BLaER1 treated with 17β-estradiol and CSF1 and Interleukin-3, amounts not matched to agents 10 nM and 100 nM (cell line): ENCODE measurements around the gene C22orf15.
A peak's percentile ranks its signal among the peaks of the same experiment; 100 is the strongest.

Source experiments
- H3K27ac ChIP-seq, 11 experiments: shearing (Covaris generic); formaldehyde crosslinking; 2 replicates each; pipeline ENCODE4 v1.8.1; 2022
- H3K27me3 ChIP-seq, 11 experiments: shearing (Covaris generic); formaldehyde crosslinking; 2 replicates each; pipeline ENCODE4 v1.8.1; 2022
- H3K36me3 ChIP-seq, 11 experiments: shearing (Covaris generic); formaldehyde crosslinking; 2 replicates each; pipeline ENCODE4 v1.8.1; 2022
- H3K4me1 ChIP-seq, 10 experiments: shearing (Covaris generic); formaldehyde crosslinking; 2 replicates each; pipeline ENCODE4 v1.8.1; 2022
- H3K4me2 ChIP-seq, 11 experiments: shearing (Covaris generic); formaldehyde crosslinking; 2 replicates each; pipeline ENCODE4 v1.8.1; 2022
- H3K4me3 ChIP-seq, 10 experiments: shearing (Covaris generic); formaldehyde crosslinking; 2 replicates each; pipeline ENCODE4 v1.8.1; 2022
- H3K9ac ChIP-seq, 11 experiments: shearing (Covaris generic); formaldehyde crosslinking; 2 replicates each; pipeline ENCODE4 v1.8.1; 2022
- H3K9me3 ChIP-seq, 11 experiments: shearing (Covaris generic); formaldehyde crosslinking; replicated peaks in 1 of 11; 2 replicates each; pipeline ENCODE4 v1.8.1; 2022
- H4K20me1 ChIP-seq, 11 experiments: shearing (Covaris generic); formaldehyde crosslinking; 2 replicates each; pipeline ENCODE4 v1.8.1; 2022
- Cebpa-rat ChIP-seq, 11 experiments: shearing (Covaris generic); IDR thresholded peaks; 2 replicates each; pipeline ENCODE4 v1.8.1; 2022

C22orf15 gene

GRCh38 chr22:23784215-23784732 lies 21.5 kb downstream of the C22orf15 start:
- TF ChIP-seq Cebpa-rat (IDR thresholded peaks at IDR 0.05), result no peak
- Histone ChIP-seq H3K9ac (peak overlapping the region in 10 of 11 experiments; percentile 2 to 68 (median 58); a peak in 18 of 22 replicates), H3K9me3 (no peaks in the 10 kb centered on the region), H3K4me2 (peak overlapping the region; percentile 59 to 96 (median 86)), H4K20me1 (peaks cover 18 to 20% (median 20%) of the 10 kb centered on the region in 11 experiments; a peak in 21 of 22 replicates), H3K4me1 (peaks cover 44 to 77% (median 74%) of the 10 kb centered on the region in 10 experiments), H3K27me3 (no peaks in the 10 kb centered on the region), H3K27ac (peak overlapping the region in 9 of 11 experiments; percentile 38 to 98 (median 70); a peak in 18 of 22 replicates), H3K36me3 (peaks cover 0 to 54% (median 27%) of the 10 kb centered on the region in 11 experiments; a peak in 16 of 22 replicates), H3K4me3 (peak overlapping the region in 3 of 10 experiments; percentile 23 to 31 (median 25); a peak in 6 of 20 replicates)

- peak overlapping the region; percentile 86 to 96 (median 92) for H3K4me2 ChIP-seq
- H4K20me1 ChIP-seq, result peaks cover 38 to 40% (median 40%) of the 10 kb centered on the region in 11 experiments; a peak in 21 of 22 replicates
- peaks cover 1 to 53% (median 32%) of the 10 kb centered on the region in 11 experiments for H3K36me3 ChIP-seq
- no peaks in the 10 kb centered on the region for H3K27me3 ChIP-seq
- H3K27ac ChIP-seq, result peak overlapping the region; percentile 97 to 100 (median 100)
- H3K4me1 ChIP-seq, result peaks cover 54 to 92% (median 89%) of the 10 kb centered on the region in 10 experiments
- no peaks in the 10 kb centered on the region for H3K9me3 ChIP-seq
- peak overlapping the region; percentile 69 to 89 (median 82) for H3K4me3 ChIP-seq
- H3K9ac ChIP-seq, result peak overlapping the region; percentile 96 to 100 (median 99)
- TF ChIP-seq Cebpa-rat (IDR thresholded peaks at IDR 0.05), result no peak
These were observed 23.5 kb downstream of the C22orf15 start for GRCh38 chr22:23786261-23786710.

GRCh38 chr22:23786752-23787599 lies 24.2 kb downstream of the C22orf15 start, which contains the start of gene SMARCB1:
Gene SMARCB1 (plus strand): TSS chr22:23786966. CDS start chr22:23787170, 204 bp downstream.
- peaks cover 8 to 53% (median 36%) of the 10 kb centered on the region in 11 experiments for H3K36me3 ChIP-seq
- H3K9me3 ChIP-seq, result no peaks in the 10 kb centered on the region
- no peaks in the 10 kb centered on the region for H3K27me3 ChIP-seq
- peak within 1 kb of the TSS; percentile 97 to 100 (median 100) for H3K27ac ChIP-seq
- H3K4me3 ChIP-seq, result peak within 1 kb of the TSS; percentile 69 to 89 (median 82)
- peaks cover 45 to 47% (median 47%) of the 10 kb centered on the region in 11 experiments; a peak in 21 of 22 replicates for H4K20me1 ChIP-seq
- H3K4me1 ChIP-seq, result peaks cover 54 to 92% (median 89%) of the 10 kb centered on the region in 10 experiments
- no peak for TF ChIP-seq Cebpa-rat (IDR thresholded peaks at IDR 0.05)
- H3K4me2 ChIP-seq, result peak within 1 kb of the TSS; percentile 86 to 96 (median 92)
- H3K9ac ChIP-seq, result peak within 1 kb of the TSS; percentile 96 to 100 (median 99)

- Histone ChIP-seq H3K9ac (peak overlapping the region; percentile 96 to 100 (median 99)), H3K9me3 (no peaks in the 10 kb centered on the region), H3K4me2 (peak overlapping the region; percentile 86 to 96 (median 91)), H3K27ac (peak overlapping the region; percentile 97 to 100 (median 100); a peak in 21 of 22 replicates), H3K4me3 (peak overlapping the region; percentile 69 to 89 (median 82)), H3K4me1 (peaks cover 54 to 92% (median 90%) of the 10 kb centered on the region in 10 experiments), H3K36me3 (peaks cover 14 to 55% (median 42%) of the 10 kb centered on the region in 11 experiments), H3K27me3 (no peaks in the 10 kb centered on the region), H4K20me1 (peaks cover 51 to 53% (median 53%) of the 10 kb centered on the region in 11 experiments; a peak in 21 of 22 replicates)
- TF ChIP-seq Cebpa-rat (IDR thresholded peaks at IDR 0.05), result no peak
These were observed 24.8 kb downstream of the C22orf15 start for GRCh38 chr22:23787600-23787896.

DNA sequence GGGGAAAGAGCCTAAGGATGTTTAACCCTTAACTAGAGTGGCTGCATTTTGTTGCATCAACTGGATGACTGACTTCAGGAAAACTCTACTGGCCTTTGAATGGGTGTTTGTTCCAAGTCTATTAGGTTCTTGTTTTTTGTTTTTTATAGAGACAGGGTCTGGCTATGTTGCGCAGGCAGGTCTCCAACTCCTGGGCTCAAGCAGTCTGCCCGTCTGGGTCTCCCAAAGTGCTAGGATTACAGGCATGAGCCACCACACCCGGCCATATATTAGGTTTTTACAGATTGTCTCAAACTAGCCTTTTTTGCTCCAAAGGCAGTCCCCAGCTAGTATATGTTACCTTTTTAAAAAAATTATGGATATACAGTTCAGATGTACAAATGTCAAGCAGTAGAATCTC lies 25.1 kb downstream of the C22orf15 start:
- Histone ChIP-seq H3K27ac (peak overlapping the region in 10 of 11 experiments; percentile 97 to 100 (median 100); a peak in 19 of 22 replicates), H3K4me3 (peak overlapping the region; percentile 69 to 89 (median 82)), H4K20me1 (peaks cover 54 to 57% (median 56%) of the 10 kb centered on the region in 11 experiments; a peak in 21 of 22 replicates), H3K4me1 (peaks cover 54 to 92% (median 89%) of the 10 kb centered on the region in 10 experiments), H3K9me3 (no peaks in the 10 kb centered on the region), H3K36me3 (peaks cover 17 to 55% (median 44%) of the 10 kb centered on the region in 11 experiments), H3K4me2 (peak overlapping the region; percentile 86 to 96 (median 91)), H3K9ac (peak overlapping the region; percentile 96 to 100 (median 99); a peak in 21 of 22 replicates), H3K27me3 (no peaks in the 10 kb centered on the region)
- no peak for TF ChIP-seq Cebpa-rat (IDR thresholded peaks at IDR 0.05)

DNA sequence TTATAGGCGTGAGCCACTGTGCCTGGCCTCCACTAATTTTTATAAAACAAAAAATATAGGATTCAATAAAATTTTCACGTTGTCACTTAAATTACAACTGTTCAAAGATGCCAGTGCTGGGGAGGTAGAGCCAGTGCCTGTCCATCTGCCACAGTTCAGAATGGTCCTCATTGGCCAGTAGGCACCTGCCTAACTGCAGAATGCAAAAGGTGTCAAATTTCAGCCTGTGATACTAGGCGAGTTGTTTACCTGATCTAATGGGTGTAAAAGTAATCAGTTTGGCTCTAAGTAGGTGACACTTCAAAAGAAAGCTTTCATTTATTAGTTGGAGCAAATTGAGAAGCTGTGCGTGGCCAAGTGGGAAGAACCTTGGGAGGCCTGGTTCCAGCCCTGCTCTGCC lies 26.3 kb downstream of the C22orf15 start:
- TF ChIP-seq Cebpa-rat (IDR thresholded peaks at IDR 0.05), result no peak
- Histone ChIP-seq H3K9ac (peak overlapping the region in 8 of 11 experiments; percentile 6 to 99 (median 72); a peak in 9 of 22 replicates), H3K4me3 (peak overlapping the region in 2 of 10 experiments; percentile 80 to 83; a peak in 2 of 20 replicates), H3K4me2 (peak overlapping the region; percentile 86 to 96 (median 91)), H3K36me3 (peaks cover 30 to 62% (median 56%) of the 10 kb centered on the region in 11 experiments), H3K27me3 (no peaks in the 10 kb centered on the region), H3K27ac (no peak overlapping the region), H3K9me3 (no peaks in the 10 kb centered on the region), H3K4me1 (peaks cover 43 to 82% (median 77%) of the 10 kb centered on the region in 10 experiments), H4K20me1 (peaks cover 60 to 69% (median 65%) of the 10 kb centered on the region in 11 experiments; a peak in 21 of 22 replicates)

DNA sequence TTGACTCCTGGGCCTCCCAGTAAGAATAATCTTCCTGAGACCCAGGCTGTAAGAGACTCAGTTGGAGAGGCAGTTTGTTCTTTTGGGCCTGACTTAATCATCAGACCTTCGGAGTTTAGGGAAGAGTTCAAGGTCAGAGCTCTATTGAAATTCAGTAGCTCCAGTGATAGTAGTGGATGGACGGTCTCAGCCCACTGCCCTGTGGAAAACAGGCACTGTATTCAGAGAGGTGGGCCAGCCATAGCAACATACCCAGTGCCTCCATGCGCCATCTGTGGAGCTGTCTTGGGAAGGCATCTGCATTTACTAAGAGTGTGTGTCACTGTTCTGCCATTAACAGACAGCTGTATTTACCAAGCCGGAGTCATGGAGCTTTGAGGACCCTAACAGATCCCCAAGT lies 26.8 kb downstream of the C22orf15 start:
- no peak for TF ChIP-seq Cebpa-rat (IDR thresholded peaks at IDR 0.05)
- H3K27me3 ChIP-seq, result no peaks in the 10 kb centered on the region
- peak overlapping the region in 9 of 11 experiments; percentile 6 to 99 (median 22); a peak in 12 of 22 replicates for H3K9ac ChIP-seq
- H3K4me2 ChIP-seq, result peak overlapping the region; percentile 86 to 96 (median 91)
- H3K27ac ChIP-seq, result peak overlapping the region in 2 of 11 experiments; percentile 7 to 23; a peak in 1 of 22 replicates
- H3K36me3 ChIP-seq, result peaks cover 35 to 67% (median 61%) of the 10 kb centered on the region in 11 experiments
- H3K4me1 ChIP-seq, result peaks cover 38 to 77% (median 72%) of the 10 kb centered on the region in 10 experiments
- no peaks in the 10 kb centered on the region for H3K9me3 ChIP-seq
- no peak overlapping the region for H3K4me3 ChIP-seq
- H4K20me1 ChIP-seq, result peaks cover 60 to 74% (median 65%) of the 10 kb centered on the region in 11 experiments; a peak in 21 of 22 replicates
